ENCODE data around the gene CGN. TPM values are rescaled to one million over a fixed set of nuclear protein-coding genes. Genes with fewer than 3 reads are reported as not detected.

The CGN gene
- total RNA-seq, 1 donor from 2014 or later: 13.0 TPM

- intact Hi-C loops (cut with DNase I): loop anchor here (10.0 kb wide), 1 partner anchor 898 kb away; no protein-coding TSS in a partner anchor
- H3K4me1 ChIP-seq: peaks cover 47% of the 10 kb centered on the region
- H3K9me3 ChIP-seq: no peaks in the 10 kb centered on the region
- no peak for TF ChIP-seq POLR2A (IDR thresholded peaks at IDR 0.05)
- TF ChIP-seq, protein P1, sequence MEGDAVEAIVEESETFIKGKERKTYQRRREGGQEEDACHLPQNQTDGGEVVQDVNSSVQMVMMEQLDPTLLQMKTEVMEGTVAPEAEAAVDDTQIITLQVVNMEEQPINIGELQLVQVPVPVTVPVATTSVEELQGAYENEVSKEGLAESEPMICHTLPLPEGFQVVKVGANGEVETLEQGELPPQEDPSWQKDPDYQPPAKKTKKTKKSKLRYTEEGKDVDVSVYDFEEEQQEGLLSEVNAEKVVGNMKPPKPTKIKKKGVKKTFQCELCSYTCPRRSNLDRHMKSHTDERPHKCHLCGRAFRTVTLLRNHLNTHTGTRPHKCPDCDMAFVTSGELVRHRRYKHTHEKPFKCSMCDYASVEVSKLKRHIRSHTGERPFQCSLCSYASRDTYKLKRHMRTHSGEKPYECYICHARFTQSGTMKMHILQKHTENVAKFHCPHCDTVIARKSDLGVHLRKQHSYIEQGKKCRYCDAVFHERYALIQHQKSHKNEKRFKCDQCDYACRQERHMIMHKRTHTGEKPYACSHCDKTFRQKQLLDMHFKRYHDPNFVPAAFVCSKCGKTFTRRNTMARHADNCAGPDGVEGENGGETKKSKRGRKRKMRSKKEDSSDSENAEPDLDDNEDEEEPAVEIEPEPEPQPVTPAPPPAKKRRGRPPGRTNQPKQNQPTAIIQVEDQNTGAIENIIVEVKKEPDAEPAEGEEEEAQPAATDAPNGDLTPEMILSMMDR (IDR thresholded peaks at IDR 0.05): no peak
- peak in 1 of 2 donors; percentile 23 for TF ChIP-seq POLR2AphosphoS5 (IDR thresholded peaks at IDR 0.05; ENCODE audit: insufficient read depth in 1 of 2, low read depth in 1 of 2)
- H3K27me3 ChIP-seq: no peaks in the 10 kb centered on the region
- DNase-seq (ENCODE audit: extremely low spot score in 2 of 2): no peak
- H3K36me3 ChIP-seq: no peaks in the 10 kb centered on the region
- peak overlapping the region in 1 of 2 donors; percentile 61 for H3K4me3 ChIP-seq
- H3K27ac ChIP-seq: peak overlapping the region; percentile 60
These were observed 31.5 kb downstream of the CGN start for GRCh38 chr1:151542710-151543129.

DNA sequence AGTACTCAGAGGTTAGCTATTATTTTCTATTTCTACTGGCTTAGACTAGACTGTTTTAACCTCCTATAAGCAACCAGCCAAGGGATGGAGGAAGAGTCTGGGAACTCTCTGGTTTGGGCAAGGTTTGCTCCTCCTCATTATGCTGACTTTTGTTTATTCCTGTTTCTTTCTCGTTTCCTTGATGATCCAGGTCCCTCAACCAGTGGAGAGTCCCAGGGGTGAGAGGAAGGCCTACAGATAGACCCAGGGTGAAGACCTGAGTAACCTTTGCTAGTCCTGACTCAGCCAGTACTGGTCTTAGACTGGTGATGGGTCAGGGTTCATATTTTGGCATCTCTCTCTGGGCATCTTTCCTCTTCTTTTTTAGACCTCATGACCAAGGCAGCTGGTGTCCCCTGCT lies 34.4 kb downstream of the CGN start:
- H3K9me3 ChIP-seq: no peaks in the 10 kb centered on the region
- no peaks in the 10 kb centered on the region for H3K36me3 ChIP-seq
- no peak for TF ChIP-seq POLR2AphosphoS5 (IDR thresholded peaks at IDR 0.05; ENCODE audit: insufficient read depth in 1 of 2, low read depth in 1 of 2)
- no peak overlapping the region for H3K4me3 ChIP-seq
- intact Hi-C loops (cut with DNase I): loop anchor here (10.0 kb wide), 1 partner anchor 901 kb away; no protein-coding TSS in a partner anchor
- H3K27me3 ChIP-seq: no peaks in the 10 kb centered on the region
- peaks cover 49% of the 10 kb centered on the region for H3K4me1 ChIP-seq
- no peak for DNase-seq (ENCODE audit: extremely low spot score in 2 of 2)
- no peak overlapping the region for H3K27ac ChIP-seq

DNA sequence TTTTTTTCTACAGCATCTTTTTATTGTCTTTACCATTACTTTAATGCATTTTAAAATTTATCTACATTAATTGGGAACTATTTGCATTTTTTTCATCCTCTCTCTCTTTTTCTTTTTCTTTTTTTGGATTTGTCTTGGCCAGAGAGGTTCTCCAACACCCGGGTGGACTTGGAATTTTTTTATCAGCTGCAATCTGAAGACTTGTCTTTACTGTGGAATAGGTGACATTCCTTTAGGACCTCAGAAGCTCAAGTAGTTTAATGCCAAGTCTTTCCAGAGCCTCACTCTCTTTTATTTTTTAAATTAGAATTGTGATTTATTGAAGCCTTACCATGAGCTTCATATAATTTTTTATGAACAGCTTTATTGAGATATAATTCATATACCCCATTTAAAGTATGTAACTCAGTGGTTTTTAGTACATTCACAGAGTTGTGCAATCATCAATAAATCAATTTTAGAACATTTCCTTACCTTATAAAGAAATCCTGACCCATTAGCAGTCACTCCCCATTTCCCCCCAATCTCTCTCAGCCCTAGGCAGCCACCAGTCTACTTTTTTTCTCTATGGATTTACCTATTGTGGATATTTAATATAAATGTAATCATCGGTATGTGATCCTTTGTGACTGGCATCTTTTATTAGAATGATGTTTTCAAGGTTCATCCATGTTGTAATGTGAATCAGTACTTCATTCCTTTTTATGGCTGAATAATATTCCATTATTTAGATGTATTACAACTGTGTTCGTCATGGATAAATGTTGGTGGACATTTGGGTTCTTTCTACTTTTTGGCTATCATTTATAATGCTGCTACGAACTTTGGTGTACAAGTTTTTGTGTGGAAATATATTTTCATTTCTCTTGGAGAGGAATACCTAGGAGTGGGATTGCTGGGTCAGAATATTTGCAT lies 35.1 kb downstream of the CGN start:
- H3K27me3 ChIP-seq: no peaks in the 10 kb centered on the region
- intact Hi-C loops (cut with DNase I): loop anchor here (10.0 kb wide), 1 partner anchor 901 kb away; no protein-coding TSS in a partner anchor
- H3K4me3 ChIP-seq: no peak overlapping the region
- no peaks in the 10 kb centered on the region for H3K36me3 ChIP-seq
- no peak for DNase-seq (ENCODE audit: extremely low spot score in 2 of 2)
- peaks cover 44% of the 10 kb centered on the region for H3K4me1 ChIP-seq
- no peak overlapping the region for H3K27ac ChIP-seq
- H3K9me3 ChIP-seq: no peaks in the 10 kb centered on the region
- no peak for TF ChIP-seq POLR2A (IDR thresholded peaks at IDR 0.05)
- TF ChIP-seq, protein P1 (IDR thresholded peaks at IDR 0.05): no peak
- no peak for TF ChIP-seq POLR2AphosphoS5 (IDR thresholded peaks at IDR 0.05; ENCODE audit: insufficient read depth in 1 of 2, low read depth in 1 of 2)

- TF ChIP-seq POLR2A (IDR thresholded peaks at IDR 0.05): no peak
- no peak for TF ChIP-seq POLR2AphosphoS5 (IDR thresholded peaks at IDR 0.05; ENCODE audit: insufficient read depth in 1 of 2, low read depth in 1 of 2)
- TF ChIP-seq, protein P1 (IDR thresholded peaks at IDR 0.05): no peak
- intact Hi-C loops (cut with DNase I): loop anchor here (10.0 kb wide), 1 partner anchor 903 kb away; no protein-coding TSS in a partner anchor
- H3K4me1 ChIP-seq: peaks cover 34% of the 10 kb centered on the region
- no peaks in the 10 kb centered on the region for H3K27me3 ChIP-seq
- H3K36me3 ChIP-seq: no peaks in the 10 kb centered on the region
- no peaks in the 10 kb centered on the region for H3K9me3 ChIP-seq
- H3K27ac ChIP-seq: no peak overlapping the region
- H3K4me3 ChIP-seq: no peak overlapping the region
- no peak for DNase-seq (ENCODE audit: extremely low spot score in 2 of 2)
These were observed 36.1 kb downstream of the CGN start for GRCh38 chr1:151547119-151547899.

DNA sequence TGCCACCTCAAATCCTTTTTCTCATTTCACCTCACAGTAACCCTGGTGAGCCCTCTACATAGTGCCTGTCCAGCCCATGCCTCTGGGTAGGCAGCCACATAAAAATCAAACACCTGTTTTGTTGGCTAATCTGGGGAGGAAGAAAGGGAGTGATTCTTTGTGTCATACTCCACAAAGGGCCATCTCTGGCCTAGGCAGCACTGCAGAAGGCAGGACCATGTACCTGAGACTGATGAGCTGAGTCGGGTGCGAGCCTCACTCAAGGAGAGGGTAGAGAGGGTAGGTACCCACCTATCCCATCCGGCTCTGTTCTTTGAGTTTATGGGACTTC lies 36.7 kb downstream of the CGN start:
- peaks cover 28% of the 10 kb centered on the region for H3K4me1 ChIP-seq
- TF ChIP-seq POLR2AphosphoS5 (IDR thresholded peaks at IDR 0.05; ENCODE audit: insufficient read depth in 1 of 2, low read depth in 1 of 2) (no peak), POLR2A (IDR thresholded peaks at IDR 0.05) (no peak)
- TF ChIP-seq, protein P1 (IDR thresholded peaks at IDR 0.05): no peak
- no peak overlapping the region for H3K4me3 ChIP-seq
- no peak overlapping the region for H3K27ac ChIP-seq
- intact Hi-C loops (cut with DNase I): loop anchor here (10.0 kb wide), 1 partner anchor 903 kb away; no protein-coding TSS in a partner anchor
- H3K9me3 ChIP-seq: no peaks in the 10 kb centered on the region
- no peak for DNase-seq (ENCODE audit: extremely low spot score in 2 of 2)
- no peaks in the 10 kb centered on the region for H3K27me3 ChIP-seq
- no peaks in the 10 kb centered on the region for H3K36me3 ChIP-seq

All from vagina (tissue), 2 donors.